ENCODE measurements around the gene PIAS4. TPM values are rescaled to one million over a fixed set of nuclear protein-coding genes. Genes with fewer than 3 reads are reported as not detected.

The PIAS4 gene
- total RNA-seq, 1 donor from 2014 or later = 58.8 TPM

DNA sequence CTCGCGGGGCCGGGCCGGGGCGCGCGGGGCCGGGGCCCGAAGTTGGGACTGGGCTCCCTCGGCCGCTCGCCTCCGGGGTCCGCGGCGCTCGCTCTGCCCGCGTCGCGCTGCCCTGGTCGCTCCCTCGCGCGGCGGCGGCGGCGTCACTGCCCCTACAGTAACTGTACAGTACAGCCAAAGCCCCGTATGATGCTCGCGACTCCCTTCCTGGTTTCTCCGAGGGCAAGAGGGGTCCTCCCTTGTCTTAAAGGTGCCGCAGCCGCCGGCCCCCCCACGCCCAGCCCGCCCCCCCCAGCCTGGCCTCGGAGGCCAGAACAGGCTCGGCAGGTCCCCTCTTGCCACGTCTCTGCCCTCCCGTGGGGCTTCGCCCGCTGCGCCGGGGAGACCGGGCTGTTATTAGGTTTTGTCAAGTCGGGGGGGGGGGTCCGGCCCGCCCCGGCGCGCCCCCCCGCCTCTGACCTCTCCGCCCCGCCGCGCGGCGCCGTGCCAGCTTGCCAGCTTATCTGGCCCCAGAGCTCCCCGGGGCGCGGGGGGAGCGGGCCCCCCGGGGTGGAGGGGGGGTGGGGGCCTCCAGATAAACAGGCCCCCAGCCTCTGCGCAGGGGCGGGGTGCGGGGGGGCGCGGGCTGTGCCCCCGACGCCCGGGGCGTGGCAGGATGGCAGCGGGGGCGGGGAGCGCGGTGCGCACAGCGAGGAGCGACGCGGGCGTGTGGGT, 59.3 kb downstream of the PIAS4 start, which contains the start of gene ZBTB7A:
Gene ZBTB7A, minus strand, starts transcription at position 218 of the 714 bp plus-strand sequence. CDS start 11,667 bp downstream, outside the sequence.
- peak; percentile 59 for DNase-seq (ENCODE audit: low read depth, low spot score)
- Mint-ChIP-seq H3K36me3 (ENCODE audit: low read depth) (no peaks in the 10 kb centered on the region), H3K27me3 (ENCODE audit: low read depth) (peaks cover 29% of the 10 kb centered on the region), H3K27ac (ENCODE audit: unreplicated experiment) (no peak within 1 kb of the TSS), H3K9me3 (no peaks in the 10 kb centered on the region), H3K4me1 (peaks cover 16% of the 10 kb centered on the region), H3K4me3 (peak within 1 kb of the TSS; percentile 81)
- TF ChIP-seq, protein P1, sequence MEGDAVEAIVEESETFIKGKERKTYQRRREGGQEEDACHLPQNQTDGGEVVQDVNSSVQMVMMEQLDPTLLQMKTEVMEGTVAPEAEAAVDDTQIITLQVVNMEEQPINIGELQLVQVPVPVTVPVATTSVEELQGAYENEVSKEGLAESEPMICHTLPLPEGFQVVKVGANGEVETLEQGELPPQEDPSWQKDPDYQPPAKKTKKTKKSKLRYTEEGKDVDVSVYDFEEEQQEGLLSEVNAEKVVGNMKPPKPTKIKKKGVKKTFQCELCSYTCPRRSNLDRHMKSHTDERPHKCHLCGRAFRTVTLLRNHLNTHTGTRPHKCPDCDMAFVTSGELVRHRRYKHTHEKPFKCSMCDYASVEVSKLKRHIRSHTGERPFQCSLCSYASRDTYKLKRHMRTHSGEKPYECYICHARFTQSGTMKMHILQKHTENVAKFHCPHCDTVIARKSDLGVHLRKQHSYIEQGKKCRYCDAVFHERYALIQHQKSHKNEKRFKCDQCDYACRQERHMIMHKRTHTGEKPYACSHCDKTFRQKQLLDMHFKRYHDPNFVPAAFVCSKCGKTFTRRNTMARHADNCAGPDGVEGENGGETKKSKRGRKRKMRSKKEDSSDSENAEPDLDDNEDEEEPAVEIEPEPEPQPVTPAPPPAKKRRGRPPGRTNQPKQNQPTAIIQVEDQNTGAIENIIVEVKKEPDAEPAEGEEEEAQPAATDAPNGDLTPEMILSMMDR (conservative IDR thresholded peaks at IDR 0.05) = no peak

DNA sequence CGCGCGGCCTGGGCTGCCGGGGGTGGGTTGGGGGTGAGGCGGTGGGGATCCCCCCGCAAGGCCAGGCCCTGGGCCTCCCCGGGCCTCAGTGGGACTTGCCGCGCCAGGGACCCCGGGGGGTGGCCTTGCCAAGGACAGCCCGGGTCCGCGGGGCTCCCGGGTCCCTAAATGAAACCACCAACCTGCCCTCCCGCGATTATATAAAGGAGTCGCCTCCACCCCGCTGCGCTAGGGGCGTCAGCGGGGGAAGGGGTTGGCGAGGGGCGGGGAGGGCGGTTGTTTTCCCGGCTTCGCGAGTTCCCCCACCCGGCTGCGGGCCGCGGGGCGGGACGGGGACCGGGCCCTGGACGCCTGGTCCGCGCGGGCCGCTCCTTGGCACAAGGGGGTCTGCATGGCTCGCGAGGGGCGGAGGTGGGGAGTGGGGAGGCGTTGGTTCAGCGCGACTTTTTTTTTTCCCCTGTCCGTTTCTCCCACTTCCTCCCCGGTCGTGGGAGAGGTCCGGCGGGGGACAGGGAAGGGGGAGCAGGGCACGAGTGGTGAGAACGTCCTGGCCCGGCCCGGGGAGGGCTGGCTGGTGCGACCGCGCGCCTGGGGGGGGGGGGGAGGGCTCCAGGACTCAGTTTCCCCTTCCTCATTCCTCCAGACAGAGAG, 60.0 kb downstream of the PIAS4 start:
- TF ChIP-seq, protein P1 (conservative IDR thresholded peaks at IDR 0.05) = no peak
- Mint-ChIP-seq H3K27ac (ENCODE audit: unreplicated experiment) (no peak overlapping the region), H3K4me1 (peaks cover 16% of the 10 kb centered on the region), H3K36me3 (ENCODE audit: low read depth) (no peaks in the 10 kb centered on the region), H3K27me3 (ENCODE audit: low read depth) (peaks cover 29% of the 10 kb centered on the region), H3K9me3 (no peaks in the 10 kb centered on the region), H3K4me3 (peak overlapping the region; percentile 91)
- no peak for DNase-seq (ENCODE audit: low read depth, low spot score)

DNA sequence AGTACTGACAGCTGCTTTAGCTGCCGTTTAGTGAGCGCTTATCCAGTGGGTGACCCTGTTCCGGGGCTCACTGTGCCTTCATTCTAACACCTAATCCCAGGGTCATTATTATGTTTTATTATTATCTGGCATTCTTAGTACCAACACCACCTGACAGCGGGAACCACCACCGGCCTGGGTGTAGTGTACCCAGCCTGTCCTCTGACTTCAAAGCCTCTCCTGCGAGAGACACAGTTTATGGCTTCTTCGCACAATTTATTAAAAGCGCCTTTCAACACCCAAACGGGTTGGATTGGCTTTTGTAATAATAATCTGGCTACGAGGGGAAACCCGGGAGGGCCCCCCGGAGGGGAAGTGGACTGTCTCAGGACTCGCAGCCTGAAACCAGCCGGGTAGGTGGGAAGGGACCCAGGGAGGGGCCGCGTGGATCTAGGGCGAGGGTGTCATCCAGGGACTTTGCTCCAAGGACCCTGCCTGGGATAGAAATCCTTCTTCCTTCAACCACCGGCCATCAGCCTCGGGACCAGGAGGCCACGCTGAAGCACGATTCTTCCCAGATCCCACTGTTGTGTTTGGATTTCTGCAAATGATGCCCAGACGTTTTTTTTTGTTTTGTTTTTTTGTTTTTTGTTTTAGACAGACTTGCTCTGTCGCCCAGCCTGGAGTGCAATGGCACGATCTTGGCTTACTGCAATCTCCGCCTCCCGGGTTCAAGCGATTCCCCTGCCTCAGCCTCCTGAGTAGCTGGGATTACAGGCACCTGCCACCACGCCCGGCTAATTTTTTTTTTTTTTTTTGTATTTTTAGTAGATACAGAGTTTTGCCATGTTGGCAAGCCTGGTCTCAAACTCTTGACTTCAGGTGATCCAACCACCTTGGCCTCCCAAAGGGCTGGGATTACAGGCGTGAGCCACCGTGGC, 60.8 kb downstream of the PIAS4 start:
- Mint-ChIP-seq H3K27ac (ENCODE audit: unreplicated experiment) (no peak overlapping the region), H3K4me1 (peaks cover 16% of the 10 kb centered on the region), H3K9me3 (no peaks in the 10 kb centered on the region), H3K4me3 (peak overlapping the region; percentile 91), H3K36me3 (ENCODE audit: low read depth) (no peaks in the 10 kb centered on the region), H3K27me3 (ENCODE audit: low read depth) (peaks cover 29% of the 10 kb centered on the region)
- TF ChIP-seq, protein P1 (conservative IDR thresholded peaks at IDR 0.05) = no peak
- DNase-seq (ENCODE audit: low read depth, low spot score) = no peak

DNA sequence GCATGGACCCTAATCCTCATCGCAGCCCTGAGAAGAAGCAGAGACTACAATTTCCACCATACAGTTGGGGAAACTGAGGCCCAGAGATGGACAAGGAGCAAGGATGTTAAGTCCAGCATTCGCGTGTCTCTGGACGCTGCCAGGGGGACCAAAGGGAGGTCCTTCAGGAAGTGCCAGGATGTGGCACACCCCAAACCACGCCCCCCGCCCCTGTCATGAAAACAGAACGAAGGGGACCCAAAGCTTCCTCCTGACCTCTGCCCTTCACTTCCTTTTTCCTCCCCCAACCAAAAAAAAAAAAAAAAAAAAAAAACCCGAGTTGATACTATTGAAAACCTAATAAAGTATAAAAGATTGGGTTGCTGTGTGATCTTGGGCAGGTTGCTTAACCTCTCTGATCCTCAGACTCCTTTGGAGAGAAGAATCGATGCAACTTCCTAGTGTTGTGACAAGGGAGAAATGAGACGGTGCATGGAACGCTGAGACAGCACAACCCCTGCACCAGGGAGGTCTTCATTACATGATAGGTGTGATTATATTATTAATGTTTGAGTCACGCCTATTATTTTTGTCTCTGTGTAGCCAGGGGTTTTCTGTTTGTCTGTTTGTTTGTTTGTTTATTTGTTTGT, 61.9 kb downstream of the PIAS4 start:
- TF ChIP-seq, protein P1 (conservative IDR thresholded peaks at IDR 0.05) = no peak
- H3K27me3 Mint-ChIP-seq (ENCODE audit: low read depth) = peaks cover 26% of the 10 kb centered on the region
- H3K36me3 Mint-ChIP-seq (ENCODE audit: low read depth) = no peaks in the 10 kb centered on the region
- H3K9me3 Mint-ChIP-seq = no peaks in the 10 kb centered on the region
- no peak for DNase-seq (ENCODE audit: low read depth, low spot score)
- peaks cover 11% of the 10 kb centered on the region for H3K4me1 Mint-ChIP-seq
- H3K27ac Mint-ChIP-seq (ENCODE audit: unreplicated experiment) = no peak overlapping the region
- peak overlapping the region; percentile 49 for H3K4me3 Mint-ChIP-seq

DNA sequence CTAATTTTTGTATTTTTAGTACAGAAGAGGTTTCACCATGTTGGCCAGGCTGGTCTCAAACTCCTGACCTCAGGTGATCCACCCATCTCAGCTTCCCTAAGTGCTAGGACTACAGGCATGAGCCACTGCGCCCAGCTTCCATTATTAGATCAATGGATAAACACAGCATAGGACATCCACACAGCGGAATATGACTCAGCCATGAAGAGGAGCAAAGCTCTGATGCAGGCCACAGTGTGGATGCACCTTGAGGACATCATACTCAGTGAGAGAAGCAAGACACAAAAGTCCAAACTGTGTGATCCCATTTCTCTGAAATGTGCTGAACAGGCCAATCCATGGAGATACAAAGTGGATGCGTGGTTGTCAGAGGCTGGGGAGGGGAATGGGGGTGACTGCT, 64.1 kb downstream of the PIAS4 start:
- Mint-ChIP-seq H3K9me3 (no peaks in the 10 kb centered on the region), H3K4me3 (no peak overlapping the region), H3K27me3 (ENCODE audit: low read depth) (peaks cover 26% of the 10 kb centered on the region), H3K27ac (ENCODE audit: unreplicated experiment) (no peak overlapping the region), H3K4me1 (peaks cover 11% of the 10 kb centered on the region), H3K36me3 (ENCODE audit: low read depth) (no peaks in the 10 kb centered on the region)
- DNase-seq (ENCODE audit: low read depth, low spot score) = no peak
- TF ChIP-seq, protein P1 (conservative IDR thresholded peaks at IDR 0.05) = no peak

Measured in neural crest cell (in vitro differentiated cells).